MM.1S (cell line): ENCODE measurements around the gene PHKA2.

Experiments used
- DNase-seq: peaks from one replicate; pipeline ENCODE4 v3.0.0-alpha.2; 2015
- H2AFZ ChIP-seq: fragments of 300-600 bp; sonication (generic); 2 replicates; pipeline ENCODE4 v1.6.0; 2016; ENCODE audit warnings: antibody characterized with exemption, low read length
- H3F3A ChIP-seq: fragments of 300-600 bp; sonication (generic); 2 replicates; pipeline ENCODE4 v1.6.1; 2016; ENCODE audit warnings: mild to moderate bottlenecking, antibody characterized with exemption, low read length, moderate library complexity, mixed read lengths; ENCODE audit not compliant: insufficient read depth
- H3K27ac ChIP-seq: fragments of 300-600 bp; sonication (generic); 2 replicates; pipeline ENCODE4 v1.5.1; 2016; ENCODE audit warnings: mild to moderate bottlenecking, low read length
- H3K27me3 ChIP-seq: fragments of 300-600 bp; sonication (generic); replicated peaks from 2 replicates; pipeline ENCODE4 v1.6.0; 2016; ENCODE audit warnings: low read length; ENCODE audit not compliant: insufficient read depth
- H3K36me3 ChIP-seq: fragments of 300-600 bp; sonication (generic); replicated peaks from 2 replicates; pipeline ENCODE4 v1.6.1; 2016; ENCODE audit warnings: mild to moderate bottlenecking, low read length, mixed read lengths; ENCODE audit not compliant: insufficient read depth
- H3K4me1 ChIP-seq: fragments of 300-600 bp; sonication (generic); 2 replicates; pipeline ENCODE4 v1.6.1; 2016; ENCODE audit warnings: low read length, mixed read lengths
- H3K4me2 ChIP-seq: fragments of 300-600 bp; sonication (generic); 2 replicates; pipeline ENCODE4 v1.6.0; 2016; ENCODE audit warnings: low read depth, low read length
- H3K4me3 ChIP-seq: fragments of 300-600 bp; sonication (generic); 2 replicates; pipeline ENCODE4 v1.5.1; 2016; ENCODE audit warnings: low read length, mixed read lengths
- H3K79me2 ChIP-seq: fragments of 300-600 bp; sonication (generic); 2 replicates; pipeline ENCODE4 v1.6.1; 2016; ENCODE audit warnings: mixed run types, low read length, mixed read lengths
- H3K9ac ChIP-seq: fragments of 300-600 bp; sonication (generic); 2 replicates; pipeline ENCODE4 v1.6.1; 2016; ENCODE audit warnings: low read length, mixed read lengths
- H3K9me2 ChIP-seq: fragments of 300-600 bp; sonication (generic); replicated peaks from 2 replicates; pipeline ENCODE4 v1.6.1; 2016; ENCODE audit warnings: mild to moderate bottlenecking, low read length, mixed read lengths; ENCODE audit not compliant: insufficient read depth
- H3K9me3 ChIP-seq: fragments of 300-600 bp; sonication (generic); replicated peaks from 2 replicates; pipeline ENCODE4 v1.6.1; 2016; ENCODE audit warnings: mild to moderate bottlenecking, low read length, mixed read lengths; ENCODE audit not compliant: insufficient read depth
- H4K20me1 ChIP-seq: fragments of 300-600 bp; sonication (generic); 2 replicates; pipeline ENCODE4 v1.6.1; 2016; ENCODE audit warnings: mild to moderate bottlenecking, low read length, moderate library complexity, mixed read lengths; ENCODE audit not compliant: insufficient read depth
- EZH2 ChIP-seq: fragments of 300-600 bp; sonication (generic); optimal IDR thresholded peaks from 2 replicates; pipeline ENCODE3; 2017; ENCODE audit warnings: low read depth, mild to moderate bottlenecking, antibody characterized with exemption, low read length, mixed read lengths
- EZH2phosphoT487 ChIP-seq: fragments of 300-600 bp; sonication (generic); IDR thresholded peaks from 2 replicates; pipeline ENCODE4 v1.6.1; 2018; ENCODE audit warnings: antibody characterized with exemption, low read length
- TF ChIP-seq, protein P1 (sequence below): fragments of 300-600 bp; sonication (generic); IDR thresholded peaks from 2 replicates; pipeline ENCODE4 v1.5.1; 2016; ENCODE audit warnings: antibody characterized with exemption, low read length, mixed read lengths

PHKA2 gene

DNA sequence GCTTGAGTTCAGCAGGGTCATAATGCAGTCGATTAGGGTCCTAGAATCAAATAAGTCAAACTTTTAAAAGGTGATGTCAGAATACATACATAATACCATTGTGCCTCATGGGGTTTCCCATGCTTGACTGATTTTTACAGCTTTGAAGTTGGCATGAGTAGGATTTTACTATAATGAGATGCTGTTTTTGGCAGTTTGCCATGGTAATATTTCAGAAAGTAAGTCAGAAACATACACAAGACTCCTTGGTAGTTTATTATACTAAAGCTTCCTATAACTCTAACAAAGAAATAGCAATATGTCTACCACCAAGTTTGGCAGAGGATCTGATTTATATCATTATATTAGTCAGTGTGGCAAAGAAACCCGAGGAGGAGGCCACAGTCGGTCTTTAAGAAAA, 45.2 kb downstream of the PHKA2 start:
- H4K20me1 ChIP-seq: no peaks in the 10 kb centered on the region
- H3K9ac ChIP-seq: no peak overlapping the region
- H3F3A ChIP-seq: no peaks in the 10 kb centered on the region
- H3K27me3 ChIP-seq: no peaks in the 10 kb centered on the region
- H3K9me3 ChIP-seq: no peaks in the 10 kb centered on the region
- H3K36me3 ChIP-seq: no peaks in the 10 kb centered on the region
- H3K4me2 ChIP-seq: no peak overlapping the region
- H3K27ac ChIP-seq: no peak overlapping the region
- no peak overlapping the region for H3K4me3 ChIP-seq
- H3K9me2 ChIP-seq: no peaks in the 10 kb centered on the region
- no peak for DNase-seq
- TF ChIP-seq EZH2phosphoT487 (no peak), EZH2 (no peak)
- TF ChIP-seq, protein P1, sequence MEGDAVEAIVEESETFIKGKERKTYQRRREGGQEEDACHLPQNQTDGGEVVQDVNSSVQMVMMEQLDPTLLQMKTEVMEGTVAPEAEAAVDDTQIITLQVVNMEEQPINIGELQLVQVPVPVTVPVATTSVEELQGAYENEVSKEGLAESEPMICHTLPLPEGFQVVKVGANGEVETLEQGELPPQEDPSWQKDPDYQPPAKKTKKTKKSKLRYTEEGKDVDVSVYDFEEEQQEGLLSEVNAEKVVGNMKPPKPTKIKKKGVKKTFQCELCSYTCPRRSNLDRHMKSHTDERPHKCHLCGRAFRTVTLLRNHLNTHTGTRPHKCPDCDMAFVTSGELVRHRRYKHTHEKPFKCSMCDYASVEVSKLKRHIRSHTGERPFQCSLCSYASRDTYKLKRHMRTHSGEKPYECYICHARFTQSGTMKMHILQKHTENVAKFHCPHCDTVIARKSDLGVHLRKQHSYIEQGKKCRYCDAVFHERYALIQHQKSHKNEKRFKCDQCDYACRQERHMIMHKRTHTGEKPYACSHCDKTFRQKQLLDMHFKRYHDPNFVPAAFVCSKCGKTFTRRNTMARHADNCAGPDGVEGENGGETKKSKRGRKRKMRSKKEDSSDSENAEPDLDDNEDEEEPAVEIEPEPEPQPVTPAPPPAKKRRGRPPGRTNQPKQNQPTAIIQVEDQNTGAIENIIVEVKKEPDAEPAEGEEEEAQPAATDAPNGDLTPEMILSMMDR: no peak
- H2AFZ ChIP-seq: no peak overlapping the region
- H3K79me2 ChIP-seq: no peaks in the 10 kb centered on the region
- H3K4me1 ChIP-seq: no peaks in the 10 kb centered on the region

DNA sequence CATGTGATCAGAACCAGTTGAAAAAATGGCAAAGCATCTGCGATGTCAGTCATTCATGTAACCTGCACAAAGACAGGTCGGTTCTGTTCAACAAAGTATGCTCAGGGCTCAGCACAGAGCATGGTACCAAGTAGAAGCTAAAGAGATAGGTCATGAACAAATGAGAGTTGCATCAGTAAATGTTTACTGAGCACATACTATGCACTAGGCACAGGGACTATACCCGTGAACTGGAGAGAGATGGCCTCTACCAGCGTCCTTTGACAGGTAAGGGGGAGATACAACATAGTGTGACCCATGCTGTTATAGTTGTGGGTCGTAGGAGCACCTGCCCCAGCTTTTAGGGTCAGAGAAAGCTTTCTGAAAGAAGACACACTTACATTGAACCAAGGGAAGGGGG, 46.7 kb downstream of the PHKA2 start:
- no peak for TF ChIP-seq EZH2
- TF ChIP-seq, protein P1: no peak
- no peak overlapping the region for H3K4me2 ChIP-seq
- no peaks in the 10 kb centered on the region for H4K20me1 ChIP-seq
- H3K27me3 ChIP-seq: no peaks in the 10 kb centered on the region
- H3K27ac ChIP-seq: no peak overlapping the region
- H3K4me3 ChIP-seq: no peak overlapping the region
- H3F3A ChIP-seq: no peaks in the 10 kb centered on the region
- H3K9ac ChIP-seq: no peak overlapping the region
- H2AFZ ChIP-seq: no peak overlapping the region
- H3K79me2 ChIP-seq: no peaks in the 10 kb centered on the region
- DNase-seq: no peak
- no peaks in the 10 kb centered on the region for H3K9me3 ChIP-seq
- no peaks in the 10 kb centered on the region for H3K9me2 ChIP-seq
- no peaks in the 10 kb centered on the region for H3K4me1 ChIP-seq
- H3K36me3 ChIP-seq: no peaks in the 10 kb centered on the region

DNA sequence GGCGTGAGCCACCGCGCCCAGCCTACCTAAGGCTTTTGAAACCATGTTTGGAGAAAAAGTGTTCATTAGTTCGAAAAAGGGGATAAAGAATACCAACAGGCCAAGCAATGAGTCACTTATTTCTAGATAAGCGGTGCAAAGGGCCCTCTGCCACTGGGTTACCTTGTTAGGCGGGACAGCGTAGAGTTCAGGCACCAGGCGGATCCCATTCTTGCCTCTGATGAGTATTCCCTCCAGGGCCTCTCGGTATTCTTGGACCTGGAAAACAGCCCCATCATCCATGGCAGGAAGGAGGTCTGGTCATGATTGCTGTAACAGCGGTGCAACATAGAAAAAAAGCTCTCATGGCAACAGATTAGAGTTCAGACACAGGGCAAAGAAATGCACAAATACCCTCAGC, 48.0 kb downstream of the PHKA2 start:
- H3K9ac ChIP-seq: no peak overlapping the region
- H3K36me3 ChIP-seq: no peaks in the 10 kb centered on the region
- H3K4me3 ChIP-seq: no peak overlapping the region
- H4K20me1 ChIP-seq: no peaks in the 10 kb centered on the region
- no peaks in the 10 kb centered on the region for H3K9me2 ChIP-seq
- no peak overlapping the region for H2AFZ ChIP-seq
- no peaks in the 10 kb centered on the region for H3F3A ChIP-seq
- H3K27ac ChIP-seq: no peak overlapping the region
- no peaks in the 10 kb centered on the region for H3K4me1 ChIP-seq
- no peaks in the 10 kb centered on the region for H3K9me3 ChIP-seq
- DNase-seq: no peak
- no peaks in the 10 kb centered on the region for H3K79me2 ChIP-seq
- no peaks in the 10 kb centered on the region for H3K27me3 ChIP-seq
- H3K4me2 ChIP-seq: no peak overlapping the region
- TF ChIP-seq EZH2phosphoT487 (no peak), EZH2 (no peak)
- TF ChIP-seq, protein P1: no peak

DNA sequence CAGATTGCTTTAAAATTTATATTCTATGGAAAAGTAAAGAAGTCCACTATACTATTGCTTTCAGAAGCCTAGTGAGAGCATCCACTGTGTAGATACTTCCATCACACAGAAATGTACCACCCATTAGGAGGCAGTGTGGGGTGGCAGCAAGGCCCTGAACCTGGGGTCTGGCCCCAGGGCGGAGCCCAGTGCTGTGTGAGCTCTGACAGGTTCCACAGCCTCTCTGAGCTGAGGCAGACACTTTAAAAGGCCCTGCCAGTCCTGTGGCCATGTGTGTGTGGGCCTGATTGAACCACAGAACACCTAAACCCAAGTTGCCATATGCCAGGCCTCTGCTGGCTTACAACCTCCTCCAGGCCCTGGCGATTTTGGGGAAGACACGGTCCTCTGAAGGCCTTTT, 49.2 kb downstream of the PHKA2 start:
- TF ChIP-seq EZH2phosphoT487 (no peak), EZH2 (no peak)
- TF ChIP-seq, protein P1: no peak
- H3F3A ChIP-seq: no peaks in the 10 kb centered on the region
- no peak for DNase-seq
- no peaks in the 10 kb centered on the region for H3K79me2 ChIP-seq
- H3K4me3 ChIP-seq: no peak overlapping the region
- no peaks in the 10 kb centered on the region for H3K4me1 ChIP-seq
- no peak overlapping the region for H3K9ac ChIP-seq
- H3K4me2 ChIP-seq: no peak overlapping the region
- no peaks in the 10 kb centered on the region for H3K9me2 ChIP-seq
- H2AFZ ChIP-seq: no peak overlapping the region
- H3K27ac ChIP-seq: no peak overlapping the region
- H3K27me3 ChIP-seq: no peaks in the 10 kb centered on the region
- no peaks in the 10 kb centered on the region for H4K20me1 ChIP-seq
- H3K9me3 ChIP-seq: no peaks in the 10 kb centered on the region
- H3K36me3 ChIP-seq: no peaks in the 10 kb centered on the region
